Upper lobe of left lung (tissue), 6 donors: Measurements from ENCODE around the gene SLC12A8. TPM values are rescaled to one million over a fixed set of nuclear protein-coding genes. Genes with fewer than 3 reads are reported as not detected.

Source experiments
- ATAC-seq, 2 donors: fragments of 200-7000 bp; cut with Tn5 transposase; one replicate each; pipeline ENCODE4 v1.9.1; 2022; ENCODE audit warnings: mild to moderate bottlenecking in 2 of 2, moderate library complexity in 2 of 2; ENCODE audit not compliant: low FRiP score in 2 of 2
- DNase-seq, 2 donors: peaks; one replicate each; pipeline ENCODE4 v3.0.0-alpha.2; 2019 to 2020
- H3K27ac ChIP-seq, 4 donors: fragments of 200-600 bp; sonication (generic); one replicate each; pipeline ENCODE4 v1.5.1; 2016 to 2019
- H3K27me3 ChIP-seq, 4 donors: fragments of 200-600 bp; sonication (generic); one replicate each; pipeline ENCODE4 v1.5.1; 2017 to 2019
- H3K36me3 ChIP-seq, 4 donors: fragments of 200-600 bp; sonication (generic); one replicate each; pipeline ENCODE4 v1.5.1; 2016 to 2019
- H3K4me1 ChIP-seq, 4 donors: fragments of 200-600 bp; sonication (generic); one replicate each; pipeline ENCODE4 v1.5.1; 2018 to 2019
- H3K4me3 ChIP-seq, 4 donors: fragments of 200-600 bp; sonication (generic); one replicate each; pipeline ENCODE4 v1.5.1; 2017 to 2019; ENCODE audit warnings: mild to moderate bottlenecking in 2 of 4, moderate library complexity in 1 of 4
- H3K9me3 ChIP-seq, 4 donors: fragments of 200-600 bp; sonication (generic); one replicate each; pipeline ENCODE4 v1.5.1; 2018 to 2019
- CTCF ChIP-seq, 6 experiments: fragments of 450-650 bp in 4 of 6; fragments of 200-600 bp in 2 of 6; sonication (generic) in 2 of 6; IDR thresholded peaks; one replicate each; pipeline ENCODE4 v1.5.1; 2016 to 2019; ENCODE audit warnings: antibody characterized with exemption in 6 of 6
- EP300 ChIP-seq, 4 donors: sonication (generic); formaldehyde crosslinking; IDR thresholded peaks; one replicate each; pipeline ENCODE4 v1.5.1; 2017; ENCODE audit warnings: antibody characterized with exemption in 4 of 4, control low read depth in 2 of 4
- POLR2A ChIP-seq, 4 donors: fragments of 450-650 bp; IDR thresholded peaks; one replicate each; pipeline ENCODE4 v1.5.1; 2016 to 2017; ENCODE audit warnings: antibody characterized with exemption in 4 of 4, mild to moderate bottlenecking in 2 of 4
- POLR2AphosphoS5 ChIP-seq, 2 donors: sonication (generic); formaldehyde crosslinking; IDR thresholded peaks; one replicate each; pipeline ENCODE4 v1.5.1; 2017; ENCODE audit warnings: antibody characterized with exemption in 2 of 2
- WGBS, 2 donors: methylation state at CpG; one replicate each; pipeline ENCODE4 v1.1.5; 2017 to 2018; 5-methylcytosine and 5-hydroxymethylcytosine counted together
- total RNA-seq, 6 donors: library from RNA; depleted of rRNA in 4 of 6; stranded (reverse); fragments of >200 nt in 4 of 6; gene quantifications; one replicate each; pipeline versions ENCODE4 v1.1.0 to v1.2.1, GENCODE V29; 2016 to 2021
- donor health status: DM: no; HTN: no; CAD: no; lungs with moderate emphysema.
- donor health status: DM: no; HTN: yes; CAD: no; lungs with severe emphysema.

The SLC12A8 gene
- total RNA-seq, 6 donors from 2014 or later, result 6.7 to 34.6 (median 15.0) TPM

- H3K27ac ChIP-seq, result no peak overlapping the region
- peaks cover 35 to 52% (median 40%) of the 10 kb centered on the region in 4 donors for H3K4me1 ChIP-seq
- ATAC-seq, result no peak
- no peak overlapping the region for H3K4me3 ChIP-seq
- H3K27me3 ChIP-seq, result no peaks in the 10 kb centered on the region
- H3K9me3 ChIP-seq, result no peaks in the 10 kb centered on the region
- WGBS, 2 donors, result 79 to 82% methylated on average over 4 of the region's 4 CpGs
- TF ChIP-seq EP300 (IDR thresholded peaks at IDR 0.05) (no peak), CTCF (IDR thresholded peaks at IDR 0.05) (no peak), POLR2AphosphoS5 (IDR thresholded peaks at IDR 0.05) (no peak), POLR2A (IDR thresholded peaks at IDR 0.05) (no peak)
- no peaks in the 10 kb centered on the region for H3K36me3 ChIP-seq
- DNase-seq, result peak in 1 of 2 donors; percentile 57
Observed at GRCh38 chr3:125117631-125118191, 94.8 kb downstream of the SLC12A8 start.

GRCh38 chr3:125116311-125117080 lies 96.1 kb downstream of the SLC12A8 start:
- ATAC-seq, result peak in 1 of 2 donors; percentile 46

GRCh38 chr3:125115640-125116039 lies 96.9 kb downstream of the SLC12A8 start:
- Histone ChIP-seq H3K4me1 (peaks cover 27 to 40% (median 29%) of the 10 kb centered on the region in 4 donors), H3K4me3 (no peak overlapping the region), H3K36me3 (no peaks in the 10 kb centered on the region), H3K27me3 (no peaks in the 10 kb centered on the region), H3K27ac (peak overlapping the region in 2 of 4 donors; percentile 24 to 64), H3K9me3 (no peaks in the 10 kb centered on the region)
- TF ChIP-seq EP300 (IDR thresholded peaks at IDR 0.05) (no peak), POLR2A (IDR thresholded peaks at IDR 0.05) (no peak), CTCF (IDR thresholded peaks at IDR 0.05) (no peak), POLR2AphosphoS5 (IDR thresholded peaks at IDR 0.05) (no peak)
- no peak for DNase-seq
- 47 to 77% methylated on average over 8 to 9 of the region's 9 CpGs for whole genome bisulfite sequencing, 2 donors
- peak in 1 of 2 donors; percentile 82 for ATAC-seq

More at GRCh38 chr3:125116311-125117080, 96.1 kb downstream of the SLC12A8 start:
- DNase-seq, result peak in 1 of 2 donors; percentile 53
- 55 to 58% methylated on average over 6 of the region's 6 CpGs for WGBS, 2 donors
- no peak for TF ChIP-seq POLR2AphosphoS5 (IDR thresholded peaks at IDR 0.05)
- no peak for TF ChIP-seq POLR2A (IDR thresholded peaks at IDR 0.05)
- no peak for TF ChIP-seq CTCF (IDR thresholded peaks at IDR 0.05)
- TF ChIP-seq EP300 (IDR thresholded peaks at IDR 0.05), result no peak
- Histone ChIP-seq H3K36me3 (no peaks in the 10 kb centered on the region), H3K4me3 (no peak overlapping the region), H3K9me3 (no peaks in the 10 kb centered on the region), H3K4me1 (peaks cover 34 to 48% (median 38%) of the 10 kb centered on the region in 4 donors), H3K27ac (peak overlapping the region; percentile 24 to 67 (median 62)), H3K27me3 (no peaks in the 10 kb centered on the region)

- Histone ChIP-seq H3K4me3 (no peak overlapping the region), H3K9me3 (no peaks in the 10 kb centered on the region), H3K4me1 (peaks cover 17 to 24% (median 21%) of the 10 kb centered on the region in 4 donors), H3K27me3 (no peaks in the 10 kb centered on the region), H3K27ac (no peak overlapping the region), H3K36me3 (no peaks in the 10 kb centered on the region)
- no peak for DNase-seq
- WGBS, 2 donors, result 44 to 59% methylated on average over 1 of the region's 1 CpG
- no peak for ATAC-seq
- TF ChIP-seq CTCF (IDR thresholded peaks at IDR 0.05) (no peak), POLR2AphosphoS5 (IDR thresholded peaks at IDR 0.05) (no peak), POLR2A (IDR thresholded peaks at IDR 0.05) (no peak), EP300 (IDR thresholded peaks at IDR 0.05) (no peak)
Observed at GRCh38 chr3:125112981-125113380, 99.6 kb downstream of the SLC12A8 start.
